ENCODE measurements around the gene ZNF254. TPM values are rescaled to one million over a fixed set of nuclear protein-coding genes. Genes with fewer than 3 reads are reported as not detected.
"Not testable (repeated sequence)": the region's sequence is repeated elsewhere in the genome, so short reads cannot be mapped to it uniquely, and the experiment has no call there.

Gene ZNF254
- 13.9 and 19.6 TPM in 2 replicates for total RNA-seq

DNA sequence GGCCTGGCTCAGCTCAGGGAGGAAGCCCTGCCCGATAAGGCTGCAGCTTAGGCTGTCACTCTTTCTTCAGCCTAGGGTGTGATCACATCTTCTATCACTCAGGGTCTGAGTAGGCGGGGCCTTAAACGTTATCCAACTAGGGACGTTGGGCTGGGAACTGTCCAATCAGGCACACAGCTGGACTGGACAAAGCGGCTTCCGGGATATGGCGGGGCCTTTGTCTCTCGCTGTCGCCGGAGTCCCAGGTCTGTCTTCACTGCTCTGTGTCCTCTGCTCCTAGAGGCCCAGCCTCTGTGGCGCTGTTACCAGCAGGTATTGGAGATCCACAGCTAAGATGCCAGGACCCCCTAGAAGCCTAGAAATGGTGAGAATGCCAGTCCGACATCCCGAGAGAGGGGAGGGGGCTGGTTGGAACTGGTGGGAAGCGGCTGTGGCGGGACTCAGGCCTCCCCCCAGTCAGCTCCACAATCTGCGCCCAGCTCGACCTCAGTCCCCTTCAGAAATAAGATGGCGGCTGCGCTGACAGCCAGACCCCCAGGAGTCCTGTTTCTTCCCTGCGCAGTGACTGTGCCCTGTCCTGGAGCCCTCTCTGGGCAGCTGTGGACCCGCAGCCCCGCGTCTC is at the start of gene ZNF254:
Gene ZNF254, plus strand, starts transcription at position 214 of the 622 bp plus-strand sequence. Its CDS starts 121 bp downstream, at position 335.
- peak; percentile 77 for DNase-seq (ENCODE audit: low read depth)
- H3K4me3 ChIP-seq (ENCODE audit: low read depth, low read length), result peak within 1 kb of the TSS; percentile 92
- TF ChIP-seq, protein P1, sequence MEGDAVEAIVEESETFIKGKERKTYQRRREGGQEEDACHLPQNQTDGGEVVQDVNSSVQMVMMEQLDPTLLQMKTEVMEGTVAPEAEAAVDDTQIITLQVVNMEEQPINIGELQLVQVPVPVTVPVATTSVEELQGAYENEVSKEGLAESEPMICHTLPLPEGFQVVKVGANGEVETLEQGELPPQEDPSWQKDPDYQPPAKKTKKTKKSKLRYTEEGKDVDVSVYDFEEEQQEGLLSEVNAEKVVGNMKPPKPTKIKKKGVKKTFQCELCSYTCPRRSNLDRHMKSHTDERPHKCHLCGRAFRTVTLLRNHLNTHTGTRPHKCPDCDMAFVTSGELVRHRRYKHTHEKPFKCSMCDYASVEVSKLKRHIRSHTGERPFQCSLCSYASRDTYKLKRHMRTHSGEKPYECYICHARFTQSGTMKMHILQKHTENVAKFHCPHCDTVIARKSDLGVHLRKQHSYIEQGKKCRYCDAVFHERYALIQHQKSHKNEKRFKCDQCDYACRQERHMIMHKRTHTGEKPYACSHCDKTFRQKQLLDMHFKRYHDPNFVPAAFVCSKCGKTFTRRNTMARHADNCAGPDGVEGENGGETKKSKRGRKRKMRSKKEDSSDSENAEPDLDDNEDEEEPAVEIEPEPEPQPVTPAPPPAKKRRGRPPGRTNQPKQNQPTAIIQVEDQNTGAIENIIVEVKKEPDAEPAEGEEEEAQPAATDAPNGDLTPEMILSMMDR (conservative IDR thresholded peaks at IDR 0.05; ENCODE audit: low read depth, low read length), result no peak

- no peak overlapping the region for H3K4me3 ChIP-seq (ENCODE audit: low read depth, low read length)
- DNase-seq (ENCODE audit: low read depth), result no peak
- TF ChIP-seq, protein P1 (conservative IDR thresholded peaks at IDR 0.05; ENCODE audit: low read depth, low read length), result no peak
Measured at GRCh38 chr19:24040621-24041020, 46.4 kb upstream of the ZNF254 start.

DNA sequence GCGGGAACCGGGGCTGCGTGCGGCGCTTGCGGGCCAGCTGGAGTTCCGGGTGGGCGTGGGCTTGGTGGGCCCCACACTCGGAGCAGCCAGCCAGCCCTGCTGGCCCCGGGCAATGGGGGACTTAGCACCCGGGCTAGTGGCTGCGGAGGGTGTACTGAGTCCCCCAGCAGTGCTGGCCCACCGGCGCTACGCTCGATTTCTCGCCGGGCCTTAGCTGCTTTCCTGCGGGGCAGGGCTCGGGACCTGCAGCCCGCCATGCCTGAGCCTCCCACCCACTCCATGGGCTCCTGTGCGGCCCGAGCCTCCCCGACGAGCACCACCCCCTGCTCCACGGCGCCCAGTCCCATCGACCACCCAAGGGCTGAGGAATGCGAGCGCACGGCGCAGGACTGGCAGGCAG is 45.7 kb upstream of the ZNF254 start:
- H3K4me3 ChIP-seq (ENCODE audit: low read depth, low read length); DNase-seq (ENCODE audit: low read depth): not testable (repeated sequence)

- no peak for DNase-seq (ENCODE audit: low read depth)
- TF ChIP-seq, protein P1 (conservative IDR thresholded peaks at IDR 0.05; ENCODE audit: low read depth, low read length), result no peak
- no peak overlapping the region for H3K4me3 ChIP-seq (ENCODE audit: low read depth, low read length)
Measured at GRCh38 chr19:24046550-24046949, 40.4 kb upstream of the ZNF254 start.

GRCh38 chr19:24048261-24048660 is 38.7 kb upstream of the ZNF254 start:
- no peak for DNase-seq (ENCODE audit: low read depth)
- TF ChIP-seq, protein P1 (conservative IDR thresholded peaks at IDR 0.05; ENCODE audit: low read depth, low read length), result no peak

DNA sequence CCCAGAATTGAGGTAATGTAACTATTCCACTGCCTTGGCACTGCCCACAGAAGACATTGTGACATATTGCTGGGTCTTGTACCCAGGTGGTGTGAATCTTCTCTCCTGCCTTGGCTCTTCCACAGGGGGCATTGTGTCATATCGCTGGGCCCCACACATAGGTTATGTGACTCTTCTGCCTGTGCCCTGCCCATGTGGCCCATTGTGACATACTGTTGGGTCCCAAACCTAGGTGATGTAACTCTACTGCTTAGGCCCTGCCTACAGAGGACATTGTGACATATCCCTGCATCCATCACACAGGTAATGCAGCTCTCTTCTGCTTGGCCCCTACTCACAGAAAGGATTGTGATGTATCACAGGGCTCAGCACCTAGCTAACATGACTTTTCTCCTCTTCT is 37.5 kb upstream of the ZNF254 start:
- no peak for DNase-seq (ENCODE audit: low read depth)
- H3K4me3 ChIP-seq (ENCODE audit: low read depth, low read length), result no peak overlapping the region
- TF ChIP-seq, protein P1 (conservative IDR thresholded peaks at IDR 0.05; ENCODE audit: low read depth, low read length), result no peak

More at GRCh38 chr19:24048261-24048660, 38.7 kb upstream of the ZNF254 start:
- H3K4me3 ChIP-seq (ENCODE audit: low read depth, low read length), result no peak overlapping the region

DNA sequence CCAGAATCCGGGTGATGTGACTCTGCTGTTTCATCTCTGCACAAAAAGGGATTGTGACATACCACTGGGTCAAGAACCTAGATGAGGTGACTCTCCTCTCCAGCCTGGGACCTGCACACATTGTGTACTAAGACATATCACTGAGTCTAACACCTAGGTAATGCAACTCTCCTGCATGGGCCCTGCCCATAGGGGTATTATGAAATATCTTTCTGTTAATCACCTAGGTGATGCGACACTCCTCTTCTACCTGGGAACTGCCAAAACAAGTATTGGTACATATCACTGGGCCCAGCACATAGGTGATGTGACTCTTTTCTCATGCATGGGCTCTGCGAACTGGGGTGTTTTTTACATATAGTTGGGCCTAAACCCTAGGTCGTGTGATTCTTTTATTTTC is 35.5 kb upstream of the ZNF254 start:
- no peak overlapping the region for H3K4me3 ChIP-seq (ENCODE audit: low read depth, low read length)
- DNase-seq (ENCODE audit: low read depth), result no peak
- TF ChIP-seq, protein P1 (conservative IDR thresholded peaks at IDR 0.05; ENCODE audit: low read depth, low read length), result no peak

Data from epithelial cell of proximal tubule (primary cell).